DMS114 treated with DMSO at 0.1 percent for 48 hours (cell line): Measurements from ENCODE around the gene MTFMT.
A peak's percentile ranks its signal among the peaks of the same experiment; 100 is the strongest.
"Not testable (repeated sequence)": the region's sequence is repeated elsewhere in the genome, so short reads cannot be mapped to it uniquely, and the experiment has no call there.

Source experiments
- DNase-seq: peaks from one replicate; lab custom pipeline; 2025; ENCODE audit not compliant: unreplicated experiment; lab: John Stamatoyannopoulos, UW

MTFMT gene

GRCh38 chr15:65040461-65040860 is 11.0 kb upstream of the MTFMT start:
- DNase-seq, result no peak

- DNase-seq, result no peak
These were observed 9.4 kb upstream of the MTFMT start for GRCh38 chr15:65038836-65039235.

- DNase-seq, result no peak
These were observed 9.0 kb upstream of the MTFMT start for GRCh38 chr15:65038428-65038827.

GRCh38 chr15:65037309-65037708 is 7.9 kb upstream of the MTFMT start:
- no peak for DNase-seq

GRCh38 chr15:65034719-65035118 is 5.3 kb upstream of the MTFMT start:
- DNase-seq, result no peak

- peak; percentile 71 for DNase-seq
These were observed 4.3 kb upstream of the MTFMT start for GRCh38 chr15:65033659-65034269.

- DNase-seq, result no peak
These were observed 3.5 kb upstream of the MTFMT start for GRCh38 chr15:65032801-65033537.

GRCh38 chr15:65029736-65030208 is 333 bp upstream of the MTFMT start:
- DNase-seq, result no peak

GRCh38 chr15:65028338-65028737 is 1.1 kb downstream of the MTFMT start:
- DNase-seq, result no peak

- DNase-seq, result no peak
These were observed 1.8 kb downstream of the MTFMT start for GRCh38 chr15:65027593-65027992.

- DNase-seq, result no peak
These were observed 2.7 kb downstream of the MTFMT start for GRCh38 chr15:65026756-65027155.

- DNase-seq, result no peak
These were observed 8.0 kb downstream of the MTFMT start for GRCh38 chr15:65021488-65021887.

- no peak for DNase-seq
These were observed 9.0 kb downstream of the MTFMT start for GRCh38 chr15:65020419-65020818.

GRCh38 chr15:65011198-65011597 is 18.2 kb downstream of the MTFMT start:
- not testable (repeated sequence) for DNase-seq

GRCh38 chr15:65008983-65009382 is 20.5 kb downstream of the MTFMT start:
- no peak for DNase-seq

- no peak for DNase-seq
These were observed 22.6 kb downstream of the MTFMT start for GRCh38 chr15:65006876-65007275.

GRCh38 chr15:65004993-65005392 is 24.4 kb downstream of the MTFMT start:
- DNase-seq, result no peak

GRCh38 chr15:64997745-64998375 is 31.6 kb downstream of the MTFMT start:
- DNase-seq, result no peak

GRCh38 chr15:64997066-64997465 is 32.4 kb downstream of the MTFMT start:
- no peak for DNase-seq

- no peak for DNase-seq
These were observed 36.1 kb downstream of the MTFMT start for GRCh38 chr15:64993290-64993689.

GRCh38 chr15:64991536-64992135 is 37.8 kb downstream of the MTFMT start:
- no peak for DNase-seq

- DNase-seq, result no peak
These were observed 39.3 kb downstream of the MTFMT start for GRCh38 chr15:64990168-64990470.
